WTC11 (cell line): Measurements from ENCODE around the gene KLHL13. TPM values are rescaled to one million over a fixed set of nuclear protein-coding genes. Genes with fewer than 3 reads are reported as not detected.

ENCODE experiments used
- ATAC-seq: fragments of 200-7000 bp; cut with Tn5 transposase; 2 replicates; pipeline ENCODE4 v1.10.0; 2021; ENCODE audit warnings: mild to moderate bottlenecking, moderate library complexity
- CTCF ChIA-PET: fragments of 300-600 bp; sonication (Branson Sonifier 250); formaldehyde crosslinking; loops from one replicate; lab custom pipeline; 2021; ENCODE audit warnings: antibody characterized with exemption; lab: Charles Lee
- POLR2A ChIA-PET: fragments of 350-600 bp; sonication (Branson Sonifier 250); formaldehyde crosslinking; loops from one replicate; lab custom pipeline; 2021; ENCODE audit warnings: antibody characterized with exemption; lab: Charles Lee
- DNase-seq: peaks from one replicate; pipeline ENCODE4 v3.0.0; 2021; ENCODE audit warnings: low spot score
- H3K27ac Mint-ChIP-seq: 2 replicates; pipeline ENCODE4 v1.8.0; 2021; ENCODE audit warnings: mixed read lengths
- H3K27me3 Mint-ChIP-seq: 2 replicates; pipeline ENCODE4 v1.8.0; 2021; ENCODE audit warnings: low read depth, mild to moderate bottlenecking, moderate library complexity, mixed read lengths
- H3K36me3 Mint-ChIP-seq: 2 replicates; pipeline ENCODE4 v1.8.0; 2021; ENCODE audit warnings: mixed read lengths
- H3K4me1 Mint-ChIP-seq: 2 replicates; pipeline ENCODE4 v1.8.0; 2022; ENCODE audit warnings: mixed read lengths
- H3K4me3 Mint-ChIP-seq: 2 replicates; pipeline ENCODE4 v1.8.0; 2021; ENCODE audit warnings: mild to moderate bottlenecking, moderate library complexity, mixed read lengths
- H3K9me3 Mint-ChIP-seq: 2 replicates; pipeline ENCODE4 v1.8.0; 2021; ENCODE audit warnings: mixed read lengths
- ATF1 ChIP-seq: sonication (generic); formaldehyde crosslinking; IDR thresholded peaks from 2 replicates; pipeline ENCODE4 v1.8.1; 2023; ENCODE audit warnings: mild to moderate bottlenecking, moderate library complexity, missing genetic modification reagents
- GRHL2 ChIP-seq: fragments of 250-450 bp; sonication (Bioruptor Pico); IDR thresholded peaks from 2 replicates; pipeline ENCODE4 v1.8.0; 2022; ENCODE audit warnings: mild to moderate bottlenecking, moderate library complexity; ENCODE audit not compliant: insufficient replicate concordance, severe bottlenecking
- MXD4 ChIP-seq: fragments of 250-450 bp; sonication (Bioruptor Pico); IDR thresholded peaks from 2 replicates; pipeline ENCODE4 v1.8.0; 2021; ENCODE audit warnings: mild to moderate bottlenecking, moderate library complexity, borderline replicate concordance
- OVOL2 ChIP-seq: fragments of 250-450 bp; sonication (Bioruptor Pico); IDR thresholded peaks from 2 replicates; pipeline ENCODE4 v1.9.0; 2021; ENCODE audit warnings: mild to moderate bottlenecking, borderline replicate concordance
- RORB ChIP-seq: fragments of 250-450 bp; sonication (Bioruptor Pico); IDR thresholded peaks from 2 replicates; pipeline ENCODE4 v1.9.0; 2021; ENCODE audit warnings: mild to moderate bottlenecking
- ZBTB21 ChIP-seq: sonication (generic); formaldehyde crosslinking; IDR thresholded peaks from 2 replicates; pipeline ENCODE4 v1.8.1; 2023; ENCODE audit warnings: mild to moderate bottlenecking, missing genetic modification reagents, borderline replicate concordance
- ZNF219 ChIP-seq: sonication (generic); formaldehyde crosslinking; IDR thresholded peaks from 2 replicates; pipeline ENCODE4 v1.8.0; 2023; ENCODE audit warnings: missing genetic modification reagents, mild to moderate bottlenecking, borderline replicate concordance
- total RNA-seq: library from RNA; stranded (reverse); gene quantifications from 3 replicates; pipeline ENCODE4 v1.2.3, GENCODE V29; 2021
- TF ChIP-seq, protein P1 (sequence below): sonication (generic); formaldehyde crosslinking; IDR thresholded peaks from 2 replicates; pipeline ENCODE4 v1.8.0; 2022; ENCODE audit warnings: mild to moderate bottlenecking, missing genetic modification reagents
- TF ChIP-seq, protein P2 (sequence below): sonication (generic); formaldehyde crosslinking; IDR thresholded peaks from 2 replicates; pipeline ENCODE4 v1.8.0; 2022; ENCODE audit warnings: mild to moderate bottlenecking, missing genetic modification reagents
- TF ChIP-seq, protein P3 (sequence below): sonication (generic); formaldehyde crosslinking; IDR thresholded peaks from 2 replicates; pipeline ENCODE4 v1.8.0; 2023; ENCODE audit warnings: missing genetic modification reagents, mild to moderate bottlenecking, borderline replicate concordance
- TF ChIP-seq, protein P4 (sequence below): fragments of 200-600 bp; IDR thresholded peaks from 2 replicates; pipeline ENCODE4 v1.8.0; 2022; ENCODE audit warnings: antibody characterized with exemption
- TF ChIP-seq, protein P5 (sequence below): sonication (generic); formaldehyde crosslinking; IDR thresholded peaks from 2 replicates; pipeline ENCODE4 v1.8.1; 2023; ENCODE audit warnings: mild to moderate bottlenecking, missing genetic modification reagents, moderate library complexity
- TF ChIP-seq, protein P6 (sequence below): fragments of 250-450 bp; sonication (Bioruptor Pico); IDR thresholded peaks from 2 replicates; pipeline ENCODE4 v1.9.0; 2021; ENCODE audit warnings: mild to moderate bottlenecking, borderline replicate concordance
- TF ChIP-seq, protein P7 (sequence below): sonication (generic); formaldehyde crosslinking; IDR thresholded peaks from 2 replicates; pipeline ENCODE4 v1.8.0; 2023; ENCODE audit warnings: mild to moderate bottlenecking, missing genetic modification reagents
- TF ChIP-seq, protein P8 (sequence below): sonication (generic); formaldehyde crosslinking; IDR thresholded peaks from 2 replicates; pipeline ENCODE4 v1.8.0; 2022; ENCODE audit warnings: missing genetic modification reagents

Gene KLHL13
- total RNA-seq, 1 experiment from 2014 or later, result 7.7 TPM

DNA sequence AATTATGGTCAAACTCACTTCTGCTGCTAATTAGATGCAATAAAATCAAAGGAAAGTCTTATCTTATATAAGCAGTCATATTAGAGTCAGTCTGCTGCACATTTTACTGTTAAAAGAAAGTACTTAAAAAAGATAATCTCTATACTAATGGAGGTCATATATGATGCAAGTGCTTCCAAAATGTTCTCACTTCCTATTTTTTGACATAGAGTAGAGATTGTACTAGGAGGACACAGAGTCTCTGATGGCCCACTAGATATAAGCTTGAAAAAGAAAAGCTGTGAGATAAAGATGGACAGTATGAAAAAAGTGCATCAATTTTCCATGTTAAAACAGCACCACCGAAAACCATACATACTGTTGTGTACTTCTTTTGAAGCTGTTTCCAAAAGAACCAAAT, 196.9 kb downstream of the KLHL13 start (continued):
- TF ChIP-seq, protein P1, sequence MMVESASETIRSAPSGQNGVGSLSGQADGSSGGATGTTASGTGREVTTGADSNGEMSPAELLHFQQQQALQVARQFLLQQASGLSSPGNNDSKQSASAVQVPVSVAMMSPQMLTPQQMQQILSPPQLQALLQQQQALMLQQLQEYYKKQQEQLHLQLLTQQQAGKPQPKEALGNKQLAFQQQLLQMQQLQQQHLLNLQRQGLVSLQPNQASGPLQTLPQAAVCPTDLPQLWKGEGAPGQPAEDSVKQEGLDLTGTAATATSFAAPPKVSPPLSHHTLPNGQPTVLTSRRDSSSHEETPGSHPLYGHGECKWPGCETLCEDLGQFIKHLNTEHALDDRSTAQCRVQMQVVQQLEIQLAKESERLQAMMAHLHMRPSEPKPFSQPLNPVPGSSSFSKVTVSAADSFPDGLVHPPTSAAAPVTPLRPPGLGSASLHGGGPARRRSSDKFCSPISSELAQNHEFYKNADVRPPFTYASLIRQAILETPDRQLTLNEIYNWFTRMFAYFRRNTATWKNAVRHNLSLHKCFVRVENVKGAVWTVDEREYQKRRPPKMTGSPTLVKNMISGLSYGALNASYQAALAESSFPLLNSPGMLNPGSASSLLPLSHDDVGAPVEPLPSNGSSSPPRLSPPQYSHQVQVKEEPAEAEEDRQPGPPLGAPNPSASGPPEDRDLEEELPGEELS, result no peak
- TF ChIP-seq MXD4 (no peak), OVOL2 (CRISPR knock-in tag) (no peak)
- TF ChIP-seq, protein P2, sequence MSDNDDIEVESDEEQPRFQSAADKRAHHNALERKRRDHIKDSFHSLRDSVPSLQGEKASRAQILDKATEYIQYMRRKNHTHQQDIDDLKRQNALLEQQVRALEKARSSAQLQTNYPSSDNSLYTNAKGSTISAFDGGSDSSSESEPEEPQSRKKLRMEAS (CRISPR knock-in tag), result no peak

DNA sequence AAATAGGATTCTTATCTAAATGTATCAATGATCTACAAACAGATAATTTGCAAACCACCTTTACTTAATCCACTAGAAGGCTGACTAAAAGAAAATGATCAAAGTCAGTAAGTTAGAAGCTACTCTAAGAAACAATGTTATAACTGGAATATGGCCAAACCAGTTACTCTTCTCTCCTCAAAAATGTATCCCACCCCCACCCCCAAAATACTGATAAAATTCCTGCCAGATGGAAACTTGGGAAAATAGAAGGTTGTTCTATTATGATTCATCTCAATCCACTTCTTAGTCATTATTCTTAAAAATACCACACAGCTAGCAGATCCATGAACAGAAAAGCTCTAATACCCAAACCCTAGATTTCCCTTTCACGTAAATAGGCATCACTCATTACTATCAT, 206.4 kb downstream of the KLHL13 start:
- no peak for ATAC-seq
- TF ChIP-seq, protein P3, sequence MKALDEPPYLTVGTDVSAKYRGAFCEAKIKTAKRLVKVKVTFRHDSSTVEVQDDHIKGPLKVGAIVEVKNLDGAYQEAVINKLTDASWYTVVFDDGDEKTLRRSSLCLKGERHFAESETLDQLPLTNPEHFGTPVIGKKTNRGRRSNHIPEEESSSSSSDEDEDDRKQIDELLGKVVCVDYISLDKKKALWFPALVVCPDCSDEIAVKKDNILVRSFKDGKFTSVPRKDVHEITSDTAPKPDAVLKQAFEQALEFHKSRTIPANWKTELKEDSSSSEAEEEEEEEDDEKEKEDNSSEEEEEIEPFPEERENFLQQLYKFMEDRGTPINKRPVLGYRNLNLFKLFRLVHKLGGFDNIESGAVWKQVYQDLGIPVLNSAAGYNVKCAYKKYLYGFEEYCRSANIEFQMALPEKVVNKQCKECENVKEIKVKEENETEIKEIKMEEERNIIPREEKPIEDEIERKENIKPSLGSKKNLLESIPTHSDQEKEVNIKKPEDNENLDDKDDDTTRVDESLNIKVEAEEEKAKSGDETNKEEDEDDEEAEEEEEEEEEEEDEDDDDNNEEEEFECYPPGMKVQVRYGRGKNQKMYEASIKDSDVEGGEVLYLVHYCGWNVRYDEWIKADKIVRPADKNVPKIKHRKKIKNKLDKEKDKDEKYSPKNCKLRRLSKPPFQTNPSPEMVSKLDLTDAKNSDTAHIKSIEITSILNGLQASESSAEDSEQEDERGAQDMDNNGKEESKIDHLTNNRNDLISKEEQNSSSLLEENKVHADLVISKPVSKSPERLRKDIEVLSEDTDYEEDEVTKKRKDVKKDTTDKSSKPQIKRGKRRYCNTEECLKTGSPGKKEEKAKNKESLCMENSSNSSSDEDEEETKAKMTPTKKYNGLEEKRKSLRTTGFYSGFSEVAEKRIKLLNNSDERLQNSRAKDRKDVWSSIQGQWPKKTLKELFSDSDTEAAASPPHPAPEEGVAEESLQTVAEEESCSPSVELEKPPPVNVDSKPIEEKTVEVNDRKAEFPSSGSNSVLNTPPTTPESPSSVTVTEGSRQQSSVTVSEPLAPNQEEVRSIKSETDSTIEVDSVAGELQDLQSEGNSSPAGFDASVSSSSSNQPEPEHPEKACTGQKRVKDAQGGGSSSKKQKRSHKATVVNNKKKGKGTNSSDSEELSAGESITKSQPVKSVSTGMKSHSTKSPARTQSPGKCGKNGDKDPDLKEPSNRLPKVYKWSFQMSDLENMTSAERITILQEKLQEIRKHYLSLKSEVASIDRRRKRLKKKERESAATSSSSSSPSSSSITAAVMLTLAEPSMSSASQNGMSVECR (CRISPR knock-in tag), result no peak
- TF ChIP-seq GRHL2 (CRISPR knock-in tag), result no peak
- TF ChIP-seq ATF1 (CRISPR knock-in tag), result no peak
- TF ChIP-seq, protein P4, sequence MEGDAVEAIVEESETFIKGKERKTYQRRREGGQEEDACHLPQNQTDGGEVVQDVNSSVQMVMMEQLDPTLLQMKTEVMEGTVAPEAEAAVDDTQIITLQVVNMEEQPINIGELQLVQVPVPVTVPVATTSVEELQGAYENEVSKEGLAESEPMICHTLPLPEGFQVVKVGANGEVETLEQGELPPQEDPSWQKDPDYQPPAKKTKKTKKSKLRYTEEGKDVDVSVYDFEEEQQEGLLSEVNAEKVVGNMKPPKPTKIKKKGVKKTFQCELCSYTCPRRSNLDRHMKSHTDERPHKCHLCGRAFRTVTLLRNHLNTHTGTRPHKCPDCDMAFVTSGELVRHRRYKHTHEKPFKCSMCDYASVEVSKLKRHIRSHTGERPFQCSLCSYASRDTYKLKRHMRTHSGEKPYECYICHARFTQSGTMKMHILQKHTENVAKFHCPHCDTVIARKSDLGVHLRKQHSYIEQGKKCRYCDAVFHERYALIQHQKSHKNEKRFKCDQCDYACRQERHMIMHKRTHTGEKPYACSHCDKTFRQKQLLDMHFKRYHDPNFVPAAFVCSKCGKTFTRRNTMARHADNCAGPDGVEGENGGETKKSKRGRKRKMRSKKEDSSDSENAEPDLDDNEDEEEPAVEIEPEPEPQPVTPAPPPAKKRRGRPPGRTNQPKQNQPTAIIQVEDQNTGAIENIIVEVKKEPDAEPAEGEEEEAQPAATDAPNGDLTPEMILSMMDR, result no peak
- TF ChIP-seq, protein P5, sequence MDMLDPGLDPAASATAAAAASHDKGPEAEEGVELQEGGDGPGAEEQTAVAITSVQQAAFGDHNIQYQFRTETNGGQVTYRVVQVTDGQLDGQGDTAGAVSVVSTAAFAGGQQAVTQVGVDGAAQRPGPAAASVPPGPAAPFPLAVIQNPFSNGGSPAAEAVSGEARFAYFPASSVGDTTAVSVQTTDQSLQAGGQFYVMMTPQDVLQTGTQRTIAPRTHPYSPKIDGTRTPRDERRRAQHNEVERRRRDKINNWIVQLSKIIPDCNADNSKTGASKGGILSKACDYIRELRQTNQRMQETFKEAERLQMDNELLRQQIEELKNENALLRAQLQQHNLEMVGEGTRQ (CRISPR knock-in tag), result no peak
- TF ChIP-seq, protein P6, sequence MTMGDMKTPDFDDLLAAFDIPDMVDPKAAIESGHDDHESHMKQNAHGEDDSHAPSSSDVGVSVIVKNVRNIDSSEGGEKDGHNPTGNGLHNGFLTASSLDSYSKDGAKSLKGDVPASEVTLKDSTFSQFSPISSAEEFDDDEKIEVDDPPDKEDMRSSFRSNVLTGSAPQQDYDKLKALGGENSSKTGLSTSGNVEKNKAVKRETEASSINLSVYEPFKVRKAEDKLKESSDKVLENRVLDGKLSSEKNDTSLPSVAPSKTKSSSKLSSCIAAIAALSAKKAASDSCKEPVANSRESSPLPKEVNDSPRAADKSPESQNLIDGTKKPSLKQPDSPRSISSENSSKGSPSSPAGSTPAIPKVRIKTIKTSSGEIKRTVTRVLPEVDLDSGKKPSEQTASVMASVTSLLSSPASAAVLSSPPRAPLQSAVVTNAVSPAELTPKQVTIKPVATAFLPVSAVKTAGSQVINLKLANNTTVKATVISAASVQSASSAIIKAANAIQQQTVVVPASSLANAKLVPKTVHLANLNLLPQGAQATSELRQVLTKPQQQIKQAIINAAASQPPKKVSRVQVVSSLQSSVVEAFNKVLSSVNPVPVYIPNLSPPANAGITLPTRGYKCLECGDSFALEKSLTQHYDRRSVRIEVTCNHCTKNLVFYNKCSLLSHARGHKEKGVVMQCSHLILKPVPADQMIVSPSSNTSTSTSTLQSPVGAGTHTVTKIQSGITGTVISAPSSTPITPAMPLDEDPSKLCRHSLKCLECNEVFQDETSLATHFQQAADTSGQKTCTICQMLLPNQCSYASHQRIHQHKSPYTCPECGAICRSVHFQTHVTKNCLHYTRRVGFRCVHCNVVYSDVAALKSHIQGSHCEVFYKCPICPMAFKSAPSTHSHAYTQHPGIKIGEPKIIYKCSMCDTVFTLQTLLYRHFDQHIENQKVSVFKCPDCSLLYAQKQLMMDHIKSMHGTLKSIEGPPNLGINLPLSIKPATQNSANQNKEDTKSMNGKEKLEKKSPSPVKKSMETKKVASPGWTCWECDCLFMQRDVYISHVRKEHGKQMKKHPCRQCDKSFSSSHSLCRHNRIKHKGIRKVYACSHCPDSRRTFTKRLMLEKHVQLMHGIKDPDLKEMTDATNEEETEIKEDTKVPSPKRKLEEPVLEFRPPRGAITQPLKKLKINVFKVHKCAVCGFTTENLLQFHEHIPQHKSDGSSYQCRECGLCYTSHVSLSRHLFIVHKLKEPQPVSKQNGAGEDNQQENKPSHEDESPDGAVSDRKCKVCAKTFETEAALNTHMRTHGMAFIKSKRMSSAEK, result no peak
- TF ChIP-seq ZBTB21, result no peak
- TF ChIP-seq, protein P7, sequence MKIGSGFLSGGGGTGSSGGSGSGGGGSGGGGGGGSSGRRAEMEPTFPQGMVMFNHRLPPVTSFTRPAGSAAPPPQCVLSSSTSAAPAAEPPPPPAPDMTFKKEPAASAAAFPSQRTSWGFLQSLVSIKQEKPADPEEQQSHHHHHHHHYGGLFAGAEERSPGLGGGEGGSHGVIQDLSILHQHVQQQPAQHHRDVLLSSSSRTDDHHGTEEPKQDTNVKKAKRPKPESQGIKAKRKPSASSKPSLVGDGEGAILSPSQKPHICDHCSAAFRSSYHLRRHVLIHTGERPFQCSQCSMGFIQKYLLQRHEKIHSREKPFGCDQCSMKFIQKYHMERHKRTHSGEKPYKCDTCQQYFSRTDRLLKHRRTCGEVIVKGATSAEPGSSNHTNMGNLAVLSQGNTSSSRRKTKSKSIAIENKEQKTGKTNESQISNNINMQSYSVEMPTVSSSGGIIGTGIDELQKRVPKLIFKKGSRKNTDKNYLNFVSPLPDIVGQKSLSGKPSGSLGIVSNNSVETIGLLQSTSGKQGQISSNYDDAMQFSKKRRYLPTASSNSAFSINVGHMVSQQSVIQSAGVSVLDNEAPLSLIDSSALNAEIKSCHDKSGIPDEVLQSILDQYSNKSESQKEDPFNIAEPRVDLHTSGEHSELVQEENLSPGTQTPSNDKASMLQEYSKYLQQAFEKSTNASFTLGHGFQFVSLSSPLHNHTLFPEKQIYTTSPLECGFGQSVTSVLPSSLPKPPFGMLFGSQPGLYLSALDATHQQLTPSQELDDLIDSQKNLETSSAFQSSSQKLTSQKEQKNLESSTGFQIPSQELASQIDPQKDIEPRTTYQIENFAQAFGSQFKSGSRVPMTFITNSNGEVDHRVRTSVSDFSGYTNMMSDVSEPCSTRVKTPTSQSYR, result no peak
- TF ChIP-seq, protein P8, sequence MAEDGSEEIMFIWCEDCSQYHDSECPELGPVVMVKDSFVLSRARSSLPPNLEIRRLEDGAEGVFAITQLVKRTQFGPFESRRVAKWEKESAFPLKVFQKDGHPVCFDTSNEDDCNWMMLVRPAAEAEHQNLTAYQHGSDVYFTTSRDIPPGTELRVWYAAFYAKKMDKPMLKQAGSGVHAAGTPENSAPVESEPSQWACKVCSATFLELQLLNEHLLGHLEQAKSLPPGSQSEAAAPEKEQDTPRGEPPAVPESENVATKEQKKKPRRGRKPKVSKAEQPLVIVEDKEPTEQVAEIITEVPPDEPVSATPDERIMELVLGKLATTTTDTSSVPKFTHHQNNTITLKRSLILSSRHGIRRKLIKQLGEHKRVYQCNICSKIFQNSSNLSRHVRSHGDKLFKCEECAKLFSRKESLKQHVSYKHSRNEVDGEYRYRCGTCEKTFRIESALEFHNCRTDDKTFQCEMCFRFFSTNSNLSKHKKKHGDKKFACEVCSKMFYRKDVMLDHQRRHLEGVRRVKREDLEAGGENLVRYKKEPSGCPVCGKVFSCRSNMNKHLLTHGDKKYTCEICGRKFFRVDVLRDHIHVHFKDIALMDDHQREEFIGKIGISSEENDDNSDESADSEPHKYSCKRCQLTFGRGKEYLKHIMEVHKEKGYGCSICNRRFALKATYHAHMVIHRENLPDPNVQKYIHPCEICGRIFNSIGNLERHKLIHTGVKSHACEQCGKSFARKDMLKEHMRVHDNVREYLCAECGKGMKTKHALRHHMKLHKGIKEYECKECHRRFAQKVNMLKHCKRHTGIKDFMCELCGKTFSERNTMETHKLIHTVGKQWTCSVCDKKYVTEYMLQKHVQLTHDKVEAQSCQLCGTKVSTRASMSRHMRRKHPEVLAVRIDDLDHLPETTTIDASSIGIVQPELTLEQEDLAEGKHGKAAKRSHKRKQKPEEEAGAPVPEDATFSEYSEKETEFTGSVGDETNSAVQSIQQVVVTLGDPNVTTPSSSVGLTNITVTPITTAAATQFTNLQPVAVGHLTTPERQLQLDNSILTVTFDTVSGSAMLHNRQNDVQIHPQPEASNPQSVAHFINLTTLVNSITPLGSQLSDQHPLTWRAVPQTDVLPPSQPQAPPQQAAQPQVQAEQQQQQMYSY (CRISPR knock-in tag), result no peak
- no peak for TF ChIP-seq RORB
- TF ChIP-seq ZNF219 (CRISPR knock-in tag), result no peak

More for the DNA sequence above, 206.4 kb downstream of the KLHL13 start:
- DNase-seq, result no peak
- Mint-ChIP-seq H3K27me3 (no peaks in the 10 kb centered on the region), H3K4me1 (peaks cover 14% of the 10 kb centered on the region), H3K27ac (no peak overlapping the region), H3K9me3 (no peaks in the 10 kb centered on the region), H3K4me3 (no peak overlapping the region), H3K36me3 (no peaks in the 10 kb centered on the region)
- CTCF ChIA-PET, result interaction anchor here (0.6 kb wide), 1 partner anchor 18 kb away, joined by 3 read pairs; no protein-coding TSS in a partner anchor
- POLR2A ChIA-PET, result no interaction called here
